ENCODE results near the gene GALE.
"Not testable (repeated sequence)": the region's sequence is repeated elsewhere in the genome, so short reads cannot be mapped to it uniquely, and the experiment has no call there.

The GALE gene

GRCh38 chr1:23791516-23792047, 9.0 kb downstream of the GALE start:
- no peak for FAIRE-seq

DNA sequence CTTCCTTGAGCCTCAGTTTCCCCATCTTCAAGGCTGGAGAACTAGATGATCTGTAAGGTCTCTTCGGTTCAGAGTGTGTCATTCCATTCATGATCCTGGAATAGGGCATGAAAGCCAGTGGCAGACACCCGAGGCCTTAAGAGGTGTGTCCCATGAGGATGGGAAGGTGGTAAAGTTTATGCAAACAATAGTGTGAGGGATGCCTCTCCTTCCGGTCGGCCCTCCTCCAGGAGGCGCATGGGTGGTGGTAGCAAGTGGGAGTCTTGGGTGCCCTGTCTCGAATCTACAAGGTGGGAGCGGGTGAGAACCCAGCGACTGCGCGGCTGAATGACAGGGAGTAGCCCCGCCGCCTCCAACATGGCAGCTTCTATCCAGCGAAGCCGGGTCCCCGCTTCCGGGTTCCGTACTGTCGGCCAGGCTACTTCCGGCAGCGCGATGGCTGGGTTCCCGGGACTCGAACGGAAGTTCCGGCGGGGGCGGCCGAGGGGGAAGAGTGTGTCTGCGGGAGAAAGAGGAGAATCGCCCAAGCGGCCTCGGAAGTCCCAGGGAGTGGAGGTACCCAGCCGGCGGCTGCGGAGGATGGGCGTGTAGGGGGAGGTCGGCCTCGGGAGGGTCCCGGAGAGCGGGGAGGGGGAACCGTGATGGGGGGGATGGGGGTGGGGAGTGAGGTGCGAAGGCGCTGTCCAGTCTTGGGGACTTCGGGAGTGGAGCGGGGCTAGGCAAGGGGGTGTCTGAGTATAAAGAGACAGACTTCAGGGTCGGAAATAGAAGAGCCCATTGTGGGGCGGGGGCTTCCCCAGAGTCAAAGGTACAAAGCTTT, 9.6 kb downstream of the GALE start, which contains the start of gene LYPLA2:
Gene LYPLA2, plus strand, starts transcription at position 450 of the 820 bp plus-strand sequence. CDS start 1,538 bp downstream, outside the sequence.
- peak; percentile 48 for FAIRE-seq

GRCh38 chr1:23788695-23789094, 11.9 kb downstream of the GALE start:
- FAIRE-seq: no peak

- FAIRE-seq: no peak
These were observed 12.9 kb downstream of the GALE start for GRCh38 chr1:23787701-23788100.

DNA sequence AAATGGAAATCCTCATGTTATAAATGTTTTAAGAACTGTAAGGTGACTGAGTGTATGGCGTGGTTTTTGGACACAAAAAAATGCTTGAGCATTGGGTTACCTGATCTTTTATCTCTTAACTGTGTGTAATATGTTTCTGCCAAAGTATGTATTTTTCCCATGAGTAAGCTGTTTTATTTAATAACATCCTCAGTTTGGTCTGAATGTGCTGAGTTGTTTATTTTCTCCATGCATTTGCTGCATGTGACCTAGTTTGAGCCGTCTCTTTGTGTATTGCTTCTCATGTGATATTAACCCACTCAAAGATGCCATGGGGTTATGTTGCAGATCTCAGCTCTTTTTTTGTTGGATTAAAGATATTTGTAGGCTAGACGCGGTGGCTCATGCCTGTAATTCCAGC, 15.7 kb downstream of the GALE start:
- no peak for FAIRE-seq

DNA sequence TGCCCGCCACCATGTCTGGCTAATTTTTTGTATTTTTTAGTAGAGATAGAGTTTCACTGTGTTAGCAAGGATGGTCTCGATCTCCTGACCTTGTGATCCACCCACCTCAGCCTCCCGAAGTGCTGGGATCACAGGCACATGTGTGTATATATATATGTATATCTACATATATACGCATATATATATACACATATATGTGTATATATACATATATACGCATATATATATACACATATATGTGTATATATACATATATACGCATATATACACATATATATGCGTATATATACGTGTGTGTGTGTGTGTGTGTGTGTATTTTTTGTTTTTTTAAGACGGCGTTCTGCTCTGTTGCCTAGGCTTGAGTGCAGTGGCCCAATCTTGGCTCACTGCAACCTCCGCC, 17.4 kb downstream of the GALE start:
- FAIRE-seq: not testable (repeated sequence)

DNA sequence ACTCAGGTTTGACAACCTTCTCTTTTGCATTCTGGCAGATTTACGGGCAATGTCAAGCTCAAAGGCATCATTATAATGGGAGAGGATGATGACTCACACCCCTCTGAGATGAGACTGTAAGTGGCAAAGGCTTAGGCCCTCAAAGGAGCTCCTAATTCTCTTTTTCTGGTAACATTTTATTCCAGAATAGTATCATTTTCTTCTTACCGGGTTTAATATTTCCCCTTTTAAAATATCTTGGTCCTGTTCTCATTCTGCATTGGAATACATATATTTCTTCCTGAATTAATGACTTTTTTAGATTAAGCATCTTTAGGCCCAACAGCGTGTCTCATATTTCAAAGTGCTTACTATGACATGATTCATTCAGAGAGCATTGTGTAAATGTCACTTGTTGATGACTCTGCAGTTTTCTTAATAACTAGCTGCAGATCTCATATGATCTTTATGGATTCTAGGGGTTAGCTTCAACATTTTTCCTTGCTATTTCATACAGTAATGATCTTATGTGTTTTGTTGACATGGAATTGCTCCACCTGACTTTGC, 20.7 kb downstream of the GALE start:
- FAIRE-seq: no peak

- FAIRE-seq: no peak
These were observed 22.4 kb downstream of the GALE start, which contains the start of gene PITHD1 for GRCh38 chr1:23777979-23778814. PITHD1 (plus strand) TSS chr1:23778418; CDS start chr1:23778516, 98 bp downstream.

DNA sequence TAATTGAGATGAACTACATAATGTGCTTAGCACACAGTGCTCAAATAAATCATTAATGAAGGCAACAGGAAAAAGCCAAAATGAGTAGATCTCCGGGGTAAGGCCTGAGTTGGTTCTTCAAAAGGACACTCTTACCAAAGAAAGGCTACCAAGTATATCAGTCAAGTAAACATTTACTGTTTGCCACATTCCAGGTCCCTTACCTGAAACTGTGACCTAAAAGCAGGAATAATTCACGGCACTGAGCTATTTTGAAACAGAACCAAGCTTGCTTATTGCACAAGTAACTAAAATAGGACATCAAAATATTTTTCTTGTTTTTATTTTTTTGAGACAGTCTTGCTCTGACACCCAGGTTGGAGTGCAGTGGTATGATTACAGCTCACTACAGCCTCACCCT, 24.3 kb downstream of the GALE start:
- FAIRE-seq: no peak

GRCh38 chr1:23774174-23774880, 26.2 kb downstream of the GALE start:
- no peak for FAIRE-seq

DNA sequence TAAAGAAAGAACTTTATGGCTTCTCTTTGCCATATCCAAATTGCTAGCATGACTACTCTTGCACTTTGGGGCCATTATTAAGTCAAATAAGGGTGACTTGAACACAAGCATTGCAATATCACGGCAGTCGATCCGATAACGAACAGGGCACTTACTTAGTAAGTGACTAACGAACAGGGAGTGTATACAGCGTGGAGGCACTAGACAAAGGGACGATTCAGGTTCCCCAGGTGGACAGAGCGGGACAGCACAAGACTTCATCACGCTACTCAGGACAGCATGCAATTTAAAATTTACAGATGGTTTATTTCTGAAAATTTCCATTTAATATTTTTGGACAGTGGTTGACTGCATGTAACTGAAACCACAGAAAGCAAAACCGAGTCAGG, 27.7 kb downstream of the GALE start:
- no peak for FAIRE-seq

DNA sequence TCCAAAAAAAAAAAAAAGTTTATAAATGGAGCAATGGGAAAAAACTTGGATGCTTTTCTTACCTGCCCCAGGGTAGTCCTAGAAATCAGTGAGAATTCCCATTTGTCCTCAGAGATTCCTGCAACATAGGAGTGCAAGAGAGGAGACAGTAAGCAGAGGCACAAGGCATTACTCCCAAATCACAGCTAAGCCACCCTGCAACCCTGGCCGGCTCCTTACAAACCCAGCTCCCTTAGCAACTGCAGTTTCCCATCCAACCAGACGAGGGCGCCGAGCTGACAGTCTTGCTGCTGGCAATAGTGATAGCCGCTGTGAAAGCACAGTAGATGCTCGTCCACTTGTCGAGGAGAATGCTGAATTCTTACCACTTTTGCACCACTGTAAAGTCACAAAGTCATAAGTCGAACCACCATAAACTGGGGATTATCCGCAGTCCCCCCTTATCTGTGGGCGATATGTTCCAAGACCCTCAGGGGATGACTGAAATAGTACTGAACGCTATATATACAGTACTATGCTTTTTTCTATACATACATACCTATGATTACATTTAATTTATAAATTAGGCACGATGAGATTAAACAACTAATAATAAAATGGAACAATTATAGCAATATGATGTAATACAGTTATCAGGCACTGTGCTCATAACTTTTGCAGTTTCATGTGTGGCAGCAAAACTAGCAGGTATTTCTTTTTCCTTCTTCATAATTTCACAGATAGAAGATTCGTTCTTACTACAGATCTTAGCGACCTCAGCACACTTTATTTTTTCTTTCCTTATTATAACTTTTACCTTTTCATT, 28.3 kb downstream of the GALE start:
- no peak for FAIRE-seq

GRCh38 chr1:23768733-23769132, 31.8 kb downstream of the GALE start:
- FAIRE-seq: no peak

DNA sequence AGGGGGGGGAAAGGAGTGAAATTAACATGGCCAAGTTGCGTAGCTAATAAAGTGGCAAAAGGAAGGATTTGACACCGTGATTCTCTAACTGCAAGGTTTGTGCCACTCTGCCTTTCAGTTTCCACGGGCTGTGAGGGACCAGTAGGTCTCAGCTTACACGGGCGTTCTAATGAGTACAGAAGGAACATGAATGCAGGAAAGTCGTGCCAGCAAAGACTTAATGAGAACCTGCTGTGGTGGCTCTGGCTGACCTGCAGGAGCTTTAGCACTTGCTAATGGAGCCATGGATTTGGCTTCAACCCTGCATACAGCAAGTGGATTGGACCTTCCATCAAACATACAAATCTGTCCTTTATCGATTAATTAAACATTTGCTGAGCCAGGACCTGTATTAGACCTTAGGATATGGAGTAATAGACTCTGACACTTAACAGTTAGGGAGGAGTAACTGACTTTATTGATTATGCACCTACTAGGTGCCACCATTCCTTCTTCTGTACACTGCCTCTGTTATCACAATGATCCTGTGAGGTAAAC, 37.4 kb downstream of the GALE start:
- FAIRE-seq: no peak

DNA sequence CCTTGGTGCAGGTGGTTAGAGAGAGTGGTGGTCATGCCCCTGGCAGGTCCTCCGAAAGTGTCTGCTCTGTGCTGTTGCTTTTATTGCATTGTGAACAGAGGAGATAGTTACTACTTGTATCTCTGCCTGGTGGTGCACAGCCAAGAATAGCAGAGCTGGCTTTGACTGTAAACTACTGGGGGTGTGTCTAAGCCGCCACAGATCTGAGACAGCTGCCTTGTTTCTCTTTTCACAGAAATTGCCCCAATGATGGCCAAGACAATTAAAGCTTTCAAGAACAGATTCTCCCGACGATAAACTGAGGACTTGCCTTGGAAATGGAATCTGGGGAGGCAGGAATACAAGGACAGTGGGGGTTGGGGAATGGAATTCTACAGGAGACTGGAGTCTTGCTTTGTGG, 41.3 kb downstream of the GALE start:
- no peak for FAIRE-seq

DNA sequence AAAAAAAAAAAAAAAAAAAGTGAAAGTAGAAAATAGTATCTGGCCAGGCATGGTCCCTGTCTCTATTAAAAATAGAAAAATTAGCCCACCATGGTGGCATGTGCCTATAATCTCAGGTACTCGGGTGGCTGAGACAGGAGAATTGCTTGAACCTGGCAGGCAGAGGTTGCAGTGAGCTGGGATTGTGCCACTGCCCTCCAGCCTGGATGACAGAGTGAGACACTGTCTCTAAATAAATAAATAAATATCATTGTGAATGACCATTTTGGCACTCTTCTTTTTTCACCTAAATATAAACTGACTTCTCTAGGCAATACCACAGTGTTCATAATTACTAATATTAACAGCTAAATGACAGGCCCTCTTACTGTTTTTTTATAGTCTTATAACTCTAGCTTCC, 42.7 kb downstream of the GALE start:
- no peak for FAIRE-seq

GRCh38 chr1:23756676-23757075, 43.9 kb downstream of the GALE start:
- no peak for FAIRE-seq

DNA sequence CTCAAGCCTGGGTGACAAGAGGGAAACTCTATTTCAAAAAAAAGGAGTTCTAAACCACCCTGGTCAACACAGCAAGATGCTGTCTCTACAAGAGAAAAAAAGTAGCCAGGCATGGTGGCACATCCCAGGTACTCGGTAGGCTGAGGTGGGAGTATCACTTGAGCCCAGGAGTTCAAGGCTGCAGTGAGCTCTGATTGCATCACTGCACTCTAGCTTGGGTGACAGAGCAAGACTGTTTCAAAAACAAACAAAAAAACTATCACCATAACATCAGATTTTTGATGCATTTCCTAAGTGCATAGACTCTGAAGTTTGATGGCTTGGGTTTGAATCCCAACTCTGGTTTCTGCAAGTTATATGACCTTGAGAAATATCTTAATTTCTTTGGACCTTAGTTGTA, 47.6 kb downstream of the GALE start:
- FAIRE-seq: no peak

DNA sequence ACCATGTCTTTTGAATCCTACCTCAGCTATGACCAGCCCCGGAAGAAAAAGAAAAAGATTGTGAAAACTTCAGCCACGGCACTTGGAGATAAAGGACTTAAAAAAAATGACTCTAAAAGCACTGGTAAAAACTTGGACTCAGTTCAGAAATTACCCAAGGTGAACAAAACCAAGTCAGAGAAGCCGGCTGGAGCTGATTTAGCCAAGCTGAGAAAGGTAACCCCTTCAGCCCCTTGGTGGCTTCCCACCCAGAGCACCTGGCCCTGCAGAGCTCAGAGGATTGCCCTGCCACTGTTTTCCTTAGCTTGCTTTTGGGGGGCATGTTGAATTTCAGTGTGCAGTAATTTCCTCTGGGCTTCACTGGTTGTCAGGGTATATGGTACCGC, 48.7 kb downstream of the GALE start:
- FAIRE-seq: no peak

DNA sequence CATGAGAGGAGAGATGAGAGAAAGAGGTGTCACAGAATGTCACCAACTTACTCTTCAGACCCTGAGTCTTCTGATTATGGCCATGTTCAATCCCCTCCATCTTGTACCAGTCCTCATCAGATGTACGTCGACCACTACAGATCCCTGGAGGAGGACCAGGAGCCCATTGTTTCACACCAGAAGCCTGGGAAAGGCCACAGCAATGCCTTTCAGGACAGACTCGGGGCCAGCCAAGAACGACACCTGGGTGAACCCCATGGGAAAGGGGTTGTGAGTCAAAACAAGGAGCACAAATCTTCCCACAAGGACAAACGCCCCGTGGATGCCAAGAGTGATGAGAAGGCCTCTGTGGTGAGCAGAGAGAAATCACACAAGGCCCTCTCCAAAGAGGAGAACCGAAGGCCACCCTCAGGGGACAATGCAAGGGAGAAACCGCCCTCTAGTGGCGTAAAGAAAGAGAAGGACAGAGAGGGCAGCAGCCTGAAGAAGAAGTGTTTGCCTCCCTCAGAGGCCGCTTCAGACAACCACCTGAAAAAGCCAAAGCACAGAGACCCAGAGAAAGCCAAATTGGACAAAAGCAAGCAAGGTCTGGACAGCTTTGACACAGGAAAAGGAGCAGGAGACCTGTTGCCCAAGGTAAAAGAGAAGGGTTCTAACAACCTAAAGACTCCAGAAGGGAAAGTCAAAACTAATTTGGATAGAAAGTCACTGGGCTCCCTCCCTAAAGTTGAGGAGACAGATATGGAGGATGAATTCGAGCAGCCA, 49.3 kb downstream of the GALE start:
- FAIRE-seq: no peak

DNA sequence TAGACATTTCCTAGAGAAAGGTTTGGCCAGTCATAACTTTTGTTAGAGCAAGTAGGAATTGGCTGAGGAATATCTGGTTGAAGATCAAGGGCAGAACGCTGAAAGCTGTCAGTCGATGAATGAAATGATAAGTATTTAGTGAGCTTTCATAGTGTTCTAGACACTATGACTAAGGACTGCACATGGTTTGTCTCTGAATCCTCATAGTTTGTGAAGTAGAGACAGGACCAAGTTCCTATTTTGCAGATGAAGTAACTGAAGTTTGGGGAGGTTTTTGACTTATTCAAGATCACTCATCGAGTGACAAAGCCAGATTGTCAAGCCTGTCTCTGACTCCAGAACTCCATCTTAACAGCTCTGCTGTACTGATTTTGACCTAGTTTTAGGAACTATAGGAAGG, 52.5 kb downstream of the GALE start:
- no peak for FAIRE-seq

Measured in endometrium (tissue), 2 donors.